HG03139 (cell line): ENCODE measurements around the gene USP22.
A peak's percentile ranks its signal among the peaks of the same experiment; 100 is the strongest.

Experiments used
- ATAC-seq: cut with Tn5 transposase; IDR thresholded peaks from one replicate; pipeline ENCODE4 v1.9.1; 2021; ENCODE audit not compliant: unreplicated experiment

Gene USP22

GRCh38 chr17:21002309-21003006, 40.4 kb downstream of the USP22 start:
- no peak for ATAC-seq

- ATAC-seq: no peak
These were observed 41.0 kb downstream of the USP22 start for GRCh38 chr17:21001813-21002221.

GRCh38 chr17:21001111-21001812, 41.5 kb downstream of the USP22 start:
- no peak for ATAC-seq

GRCh38 chr17:20999841-21000532, 42.8 kb downstream of the USP22 start:
- no peak for ATAC-seq

- ATAC-seq: no peak
These were observed 43.7 kb downstream of the USP22 start for GRCh38 chr17:20999044-20999573.

- ATAC-seq: no peak
These were observed 44.2 kb downstream of the USP22 start for GRCh38 chr17:20998571-20999043.

- ATAC-seq: no peak
These were observed 44.9 kb downstream of the USP22 start for GRCh38 chr17:20997711-20998570.

GRCh38 chr17:20996724-20997615, 45.8 kb downstream of the USP22 start:
- no peak for ATAC-seq

GRCh38 chr17:20995873-20996723, 46.7 kb downstream of the USP22 start:
- ATAC-seq: no peak

- ATAC-seq: no peak
These were observed 47.5 kb downstream of the USP22 start for GRCh38 chr17:20995164-20995872.

GRCh38 chr17:20994779-20995149, 48.0 kb downstream of the USP22 start:
- ATAC-seq: no peak

- ATAC-seq: no peak
These were observed 48.7 kb downstream of the USP22 start for GRCh38 chr17:20993863-20994778.

GRCh38 chr17:20992987-20993862, 49.6 kb downstream of the USP22 start:
- peak; percentile 53 for ATAC-seq

- no peak for ATAC-seq
These were observed 50.4 kb downstream of the USP22 start for GRCh38 chr17:20992416-20992815.

- ATAC-seq: no peak
These were observed 51.4 kb downstream of the USP22 start for GRCh38 chr17:20991276-20992037.
